IMR-90 (cell line): ENCODE results near the gene PAX1. TPM values are rescaled to one million over a fixed set of nuclear protein-coding genes. Genes with fewer than 3 reads are reported as not detected.

ENCODE experiments used
- ATAC-seq: fragments of 200-7000 bp; cut with Tn5 transposase; 2 replicates; pipeline ENCODE4 v1.9.1; 2020; ENCODE audit warnings: low read depth, mild to moderate bottlenecking, moderate library complexity
- BruUV-seq: library from RNA; stranded (reverse); fragments of 400-500 nt; replicated peaks from 2 replicates; lab custom pipeline; 2021; lab: Mats Ljungman, UMichigan
- CTCF ChIA-PET: fragments of 300-600 bp; formaldehyde crosslinking; extraction: SDS; loops from one replicate; lab custom pipeline; 2021; ENCODE audit warnings: antibody characterized with exemption; lab: Yijun Ruan, JAX
- POLR2A ChIA-PET: fragments of 300-600 bp; sonication (Branson Sonifier 250); formaldehyde crosslinking; loops from one replicate; lab custom pipeline; 2022; ENCODE audit warnings: antibody characterized with exemption; ENCODE audit not compliant: unreplicated experiment; lab: Charles Lee
- DNase-seq: peaks from one replicate; pipeline ENCODE4 v3.0.0; 2013
- H2AFZ ChIP-seq: replicated peaks from 2 replicates; pipeline ENCODE3; 2013; ENCODE audit warnings: low read length, mild to moderate bottlenecking; ENCODE audit not compliant: poor library complexity
- H2AK5ac ChIP-seq: 2 replicates; pipeline ENCODE4 v1.6.1; 2013; ENCODE audit warnings: low read depth, low read length, inconsistent platforms
- H2AK9ac ChIP-seq: replicated peaks from 2 replicates; pipeline ENCODE3; 2013; ENCODE audit warnings: mild to moderate bottlenecking, low read depth, low read length, moderate library complexity; ENCODE audit not compliant: poor library complexity
- H2BK120ac ChIP-seq: 2 replicates; pipeline ENCODE4 v1.6.1; 2013; ENCODE audit warnings: low read depth, low read length, inconsistent platforms
- H2BK15ac ChIP-seq: 3 replicates; pipeline ENCODE4 v1.6.1; 2013; ENCODE audit warnings: low read depth, low read length, inconsistent platforms
- H2BK20ac ChIP-seq: 2 replicates; pipeline ENCODE4 v1.6.1; 2013; ENCODE audit warnings: low read depth, mild to moderate bottlenecking, inconsistent platforms, low read length, moderate library complexity
- H2BK5ac ChIP-seq: 2 replicates; pipeline ENCODE4 v1.6.1; 2013; ENCODE audit warnings: mild to moderate bottlenecking, low read depth, low read length, inconsistent platforms; ENCODE audit not compliant: poor library complexity, severe bottlenecking
- H3K14ac ChIP-seq: replicated peaks from 2 replicates; pipeline ENCODE4 v1.6.1; 2013; ENCODE audit warnings: low read depth, low read length, inconsistent platforms
- H3K18ac ChIP-seq: 2 replicates; pipeline ENCODE4 v1.6.1; 2013; ENCODE audit warnings: low read depth, low read length, control low read depth
- H3K23ac ChIP-seq: 2 replicates; pipeline ENCODE4 v1.6.1; 2013; ENCODE audit warnings: low read depth, low read length, inconsistent platforms
- H3K27ac ChIP-seq: 2 replicates; pipeline ENCODE4 v1.5.1; 2013; ENCODE audit warnings: mild to moderate bottlenecking, control low read depth, low read length; ENCODE audit not compliant: insufficient read depth
- H3K27me3 ChIP-seq: 2 replicates; pipeline ENCODE4 v1.6.1; 2013; ENCODE audit warnings: low read length; ENCODE audit not compliant: control insufficient read depth, insufficient read depth
- H3K36me3 ChIP-seq: 2 replicates; pipeline ENCODE4 v1.6.1; 2013; ENCODE audit warnings: low read length, mixed read lengths; ENCODE audit not compliant: control insufficient read depth, insufficient read depth
- H3K4ac ChIP-seq: 2 replicates; pipeline ENCODE4 v1.6.1; 2013; ENCODE audit warnings: low read depth, low read length, inconsistent platforms
- H3K4me1 ChIP-seq: 2 replicates; pipeline ENCODE4 v1.6.1; 2013; ENCODE audit warnings: low read length, mixed read lengths; ENCODE audit not compliant: control insufficient read depth, insufficient read depth
- H3K4me2 ChIP-seq: 2 replicates; pipeline ENCODE4 v1.6.1; 2013; ENCODE audit warnings: low read depth, mild to moderate bottlenecking, control low read depth, low read length, moderate library complexity
- H3K4me3 ChIP-seq: 2 replicates; pipeline ENCODE4 v1.5.1; 2013; ENCODE audit warnings: low read depth, mild to moderate bottlenecking, control low read depth, low read length, moderate library complexity; ENCODE audit not compliant: insufficient read depth
- H3K56ac ChIP-seq: 2 replicates; pipeline ENCODE4 v1.6.1; 2013; ENCODE audit warnings: low read length, inconsistent platforms; ENCODE audit not compliant: insufficient read depth; ENCODE audit errors: extremely low read depth
- H3K79me1 ChIP-seq, 2 experiments: 2 replicates each; pipeline ENCODE4 v1.6.1; 2013; ENCODE audit warnings: low read length in 2 of 2, inconsistent platforms in 1 of 2, low read depth in 1 of 2
- H3K9ac ChIP-seq: 2 replicates; pipeline ENCODE4 v1.6.1; 2013; ENCODE audit warnings: low read depth, low read length, control low read depth
- H3K9me1 ChIP-seq: 2 replicates; pipeline ENCODE4 v1.6.1; 2013; ENCODE audit warnings: low read length, inconsistent platforms; ENCODE audit not compliant: insufficient read depth
- H3K9me3 ChIP-seq: 2 replicates; pipeline ENCODE4 v1.6.1; 2013; ENCODE audit warnings: low read length; ENCODE audit not compliant: control insufficient read depth, insufficient read depth
- H4K20me1 ChIP-seq: 2 replicates; pipeline ENCODE4 v1.6.1; 2013; ENCODE audit warnings: low read length, inconsistent platforms; ENCODE audit not compliant: insufficient read depth
- H4K5ac ChIP-seq: 2 replicates; pipeline ENCODE4 v1.6.1; 2013; ENCODE audit warnings: mild to moderate bottlenecking, low read depth, low read length, control low read depth
- H4K8ac ChIP-seq, 2 experiments: 2 replicates each; pipeline ENCODE4 v1.6.1; 2013; ENCODE audit warnings: low read depth in 2 of 2, low read length in 2 of 2, control low read depth in 1 of 2, inconsistent platforms in 1 of 2
- H4K91ac ChIP-seq: 2 replicates; pipeline ENCODE4 v1.6.1; 2013; ENCODE audit warnings: low read depth, low read length, inconsistent platforms; ENCODE audit not compliant: insufficient read depth
- BHLHE40 ChIP-seq: fragments of 150-350 bp; IDR thresholded peaks from 2 replicates; pipeline ENCODE4 v1.6.1; 2016; ENCODE audit warnings: mild to moderate bottlenecking, low read depth, low read length
- CEBPB ChIP-seq: IDR thresholded peaks from 2 replicates; pipeline ENCODE4 v1.6.1; 2012; ENCODE audit warnings: low read depth, low read length, improper control_type of control experiment
- CHD1 ChIP-seq: IDR thresholded peaks from 2 replicates; pipeline ENCODE4 v1.6.1; 2012; ENCODE audit warnings: low read depth, low read length, improper control_type of control experiment
- CTCF ChIP-seq: conservative IDR thresholded peaks from 2 replicates; pipeline ENCODE4 v1.5.1; 2012; ENCODE audit warnings: mild to moderate bottlenecking, low read depth, low read length, improper control_type of control experiment
- FOS ChIP-seq: fragments of 150-350 bp; IDR thresholded peaks from 2 replicates; pipeline ENCODE4 v1.6.1; 2016; ENCODE audit warnings: low read depth, low read length
- MAFK ChIP-seq: IDR thresholded peaks from 2 replicates; pipeline ENCODE4 v1.6.1; 2012; ENCODE audit warnings: low read depth, low read length, improper control_type of control experiment
- MXI1 ChIP-seq: IDR thresholded peaks from 2 replicates; pipeline ENCODE4 v1.6.1; 2012; ENCODE audit warnings: low read depth, mild to moderate bottlenecking, low read length, moderate library complexity, borderline replicate concordance
- NFE2L2 ChIP-seq: fragments of 150-350 bp; IDR thresholded peaks from 2 replicates; pipeline ENCODE4 v1.6.1; 2016; ENCODE audit warnings: low read depth, mild to moderate bottlenecking, low read length
- POLR2A ChIP-seq: IDR thresholded peaks from 2 replicates; pipeline ENCODE4 v1.6.1; 2012; ENCODE audit warnings: mild to moderate bottlenecking, low read depth, low read length
- RAD21 ChIP-seq: IDR thresholded peaks from 2 replicates; pipeline ENCODE4 v1.6.1; 2012; ENCODE audit warnings: low read length, improper control_type of control experiment
- RCOR1 ChIP-seq: IDR thresholded peaks from 2 replicates; pipeline ENCODE4 v1.6.1; 2012; ENCODE audit warnings: mild to moderate bottlenecking, low read length, improper control_type of control experiment; ENCODE audit not compliant: insufficient replicate concordance
- RFX5 ChIP-seq: IDR thresholded peaks from 2 replicates; pipeline ENCODE4 v1.8.0; 2012; ENCODE audit warnings: low read depth, mild to moderate bottlenecking, low read length, moderate library complexity
- SMC3 ChIP-seq: fragments of 150-350 bp; IDR thresholded peaks from 2 replicates; pipeline ENCODE4 v1.6.1; 2016; ENCODE audit warnings: low read depth, mild to moderate bottlenecking, antibody characterized with exemption, low read length, moderate library complexity
- USF2 ChIP-seq: fragments of 150-350 bp; IDR thresholded peaks from 2 replicates; pipeline ENCODE4 v1.6.1; 2017; ENCODE audit warnings: mild to moderate bottlenecking, antibody characterized with exemption, low read length, low read depth
- WGBS, 2 experiments: methylation state at CpG; one replicate each; pipeline versions ENCODE4 v1.1.5 to v1.1.7; 2013; ENCODE audit warnings: missing lambda C conversion rate in 2 of 2; ENCODE audit not compliant: insufficient read length in 1 of 2; ENCODE audit errors: extremely low coverage in 2 of 2; 5-methylcytosine and 5-hydroxymethylcytosine counted together
- dilution Hi-C: fragments of 300-500 bp; cut with HindIII; formaldehyde crosslinking; loops from one replicate; pipeline ENCODE4 v1.14.3; 2018; ENCODE audit warnings: low sequenced_read_pairs; ENCODE audit not compliant: unreplicated experiment
- in situ Hi-C: fragments of 300-500 bp; cut with MboI; formaldehyde crosslinking; loops from 3 replicates; pipeline ENCODE4 v1.14.3; 2019; ENCODE audit warnings: low sequenced_read_pairs, inconsistent platforms, mixed read lengths
- intact Hi-C: fragments of 100-400 bp; cut with micrococcal nuclease; formaldehyde crosslinking; loops from 2 replicates; pipeline ENCODE4 v1.10.0; 2022
- polyA plus RNA-seq, 3 experiments: library from polyadenylated mRNA; depleted of rRNA; stranded (reverse); fragments of >200 nt; gene quantifications; 2 replicates each; pipeline ENCODE4 v1.2.3, GENCODE V29; 2012; ENCODE audit warnings: low replicate concordance in 1 of 3
- total RNA-seq: library from RNA; depleted of rRNA; stranded (reverse); fragments of >200 nt; gene quantifications from 2 replicates; pipeline ENCODE4 v1.2.3, GENCODE V29; 2012

Gene PAX1
- total and polyA plus RNA-seq, 2 of the 4 experiments (the other 2 are of a cell fraction), result not detected

GRCh38 chr20:21677261-21677660, 28.2 kb upstream of the PAX1 start:
- Histone ChIP-seq H4K5ac (no peak overlapping the region), H3K18ac (no peak overlapping the region), H2BK120ac (no peak overlapping the region), H3K14ac (no peak overlapping the region), H4K20me1 (no peaks in the 10 kb centered on the region), H3K9me1 (no peaks in the 10 kb centered on the region), H2AK9ac (no peak overlapping the region), H3K9me3 (peaks cover 19% of the 10 kb centered on the region), H3K36me3 (no peaks in the 10 kb centered on the region), H2AK5ac (no peak overlapping the region), H3K4me1 (no peaks in the 10 kb centered on the region), H2BK20ac (no peak overlapping the region), H3K4me3 (no peak overlapping the region), H3K9ac (no peak overlapping the region), H3K56ac (no peak overlapping the region), H2AFZ (no peak overlapping the region), H3K23ac (no peak overlapping the region), H3K4me2 (no peak overlapping the region), H3K27ac (no peak overlapping the region), H2BK5ac (no peak overlapping the region), H3K27me3 (no peaks in the 10 kb centered on the region), H3K4ac (no peak overlapping the region), H4K91ac (no peak overlapping the region), H4K8ac (no peak overlapping the region), H2BK15ac (no peak overlapping the region), H3K79me1 (no peaks in the 10 kb centered on the region)
- BruUV-seq, result no TSS peak
- WGBS, 2 experiments, result no CpG with 5 or more reads among the region's 2 CpGs
- ChIA-PET CTCF (no interaction called here), POLR2A (no interaction called here)
- no peak for TF ChIP-seq CHD1
- no peak for TF ChIP-seq FOS
- TF ChIP-seq NFE2L2, result no peak
- TF ChIP-seq RFX5, result no peak
- TF ChIP-seq RCOR1, result no peak
- no peak for TF ChIP-seq USF2
- no peak for TF ChIP-seq RAD21
- no peak for TF ChIP-seq MAFK
- TF ChIP-seq SMC3, result no peak
- no peak for TF ChIP-seq POLR2A
- TF ChIP-seq CEBPB, result no peak
- no peak for TF ChIP-seq MXI1
- no peak for TF ChIP-seq CTCF
- TF ChIP-seq BHLHE40, result no peak
- dilution Hi-C loops (no loop called here), intact Hi-C loops (no loop called here), in situ Hi-C loops (no loop called here)
- DNase-seq (no peak), ATAC-seq (no peak)
